GM19043 (cell line): ENCODE measurements around the gene GALNT18.

Experiments used
- ATAC-seq: cut with Tn5 transposase; IDR thresholded peaks from one replicate; pipeline ENCODE4 v1.9.1; 2021; ENCODE audit warnings: low read depth; ENCODE audit not compliant: unreplicated experiment

The GALNT18 gene

GRCh38 chr11:11338304-11338703, 283.5 kb downstream of the GALNT18 start:
- no peak for ATAC-seq

GRCh38 chr11:11336664-11337063, 285.1 kb downstream of the GALNT18 start:
- ATAC-seq: no peak

- ATAC-seq: no peak
Measured at GRCh38 chr11:11335043-11335442, 286.8 kb downstream of the GALNT18 start.

- no peak for ATAC-seq
Measured at GRCh38 chr11:11334607-11335006, 287.2 kb downstream of the GALNT18 start.

- no peak for ATAC-seq
Measured at GRCh38 chr11:11332141-11332710, 289.6 kb downstream of the GALNT18 start.

- ATAC-seq: no peak
Measured at GRCh38 chr11:11329062-11329806, 292.6 kb downstream of the GALNT18 start.

GRCh38 chr11:11324090-11324489, 297.7 kb downstream of the GALNT18 start:
- no peak for ATAC-seq

GRCh38 chr11:11322101-11322500, 299.7 kb downstream of the GALNT18 start:
- ATAC-seq: no peak

- ATAC-seq: no peak
Measured at GRCh38 chr11:11320825-11321224, 301.0 kb downstream of the GALNT18 start.

- ATAC-seq: no peak
Measured at GRCh38 chr11:11318961-11319360, 302.8 kb downstream of the GALNT18 start.

GRCh38 chr11:11318461-11318860, 303.3 kb downstream of the GALNT18 start:
- no peak for ATAC-seq

- no peak for ATAC-seq
Measured at GRCh38 chr11:11316651-11317230, 305.1 kb downstream of the GALNT18 start.

GRCh38 chr11:11313902-11314692, 307.7 kb downstream of the GALNT18 start:
- no peak for ATAC-seq

- ATAC-seq: no peak
Measured at GRCh38 chr11:11313426-11313825, 308.4 kb downstream of the GALNT18 start.

GRCh38 chr11:11312738-11313137, 309.1 kb downstream of the GALNT18 start:
- ATAC-seq: no peak

GRCh38 chr11:11311169-11311568, 310.6 kb downstream of the GALNT18 start:
- ATAC-seq: no peak

GRCh38 chr11:11309906-11310305, 311.9 kb downstream of the GALNT18 start:
- no peak for ATAC-seq

- no peak for ATAC-seq
Measured at GRCh38 chr11:11308249-11308648, 313.6 kb downstream of the GALNT18 start.

- no peak for ATAC-seq
Measured at GRCh38 chr11:11306855-11307254, 314.9 kb downstream of the GALNT18 start.

GRCh38 chr11:11304550-11304949, 317.3 kb downstream of the GALNT18 start:
- no peak for ATAC-seq

- ATAC-seq: no peak
Measured at GRCh38 chr11:11302565-11302964, 319.2 kb downstream of the GALNT18 start.
